ENCODE results near the gene PDC. TPM values are rescaled to one million over a fixed set of nuclear protein-coding genes. Genes with fewer than 3 reads are reported as not detected.

PDC gene
- total and polyA plus RNA-seq, 2 donors (not counting 3 experiments of a cell fraction or from before 2014, with no cell fraction given) = not detected

DNA sequence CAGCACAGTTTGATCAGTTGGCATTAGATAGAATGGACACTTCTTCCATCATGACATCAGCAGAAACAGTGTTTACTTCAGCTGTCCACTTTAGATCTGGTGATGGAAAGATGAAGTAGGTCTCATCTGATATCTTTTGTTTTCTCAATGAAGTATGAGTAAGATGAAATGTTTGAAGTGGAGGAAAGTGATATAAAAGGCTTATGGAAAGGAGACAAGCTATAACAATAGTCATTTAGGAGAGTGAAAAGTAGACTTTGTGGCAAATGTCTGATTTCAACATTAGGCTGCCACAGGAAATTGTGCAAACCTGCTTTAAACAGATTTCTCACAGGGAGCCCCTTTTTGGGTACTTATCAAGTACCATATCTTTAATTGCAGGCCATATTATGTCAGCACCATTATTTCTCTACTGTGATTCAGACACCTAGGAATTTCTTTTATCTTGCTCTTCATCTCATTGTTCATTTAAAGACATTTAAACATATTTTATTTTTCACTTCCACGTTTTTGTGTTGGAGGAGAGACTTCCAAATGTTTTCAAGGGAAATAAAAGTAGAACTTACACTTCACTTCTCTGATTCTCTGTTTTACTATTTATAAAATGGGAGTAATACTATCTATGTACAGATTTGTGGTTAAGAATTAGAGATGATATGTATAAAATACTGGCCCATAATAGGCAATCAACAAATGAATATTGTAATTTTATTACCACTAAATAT, 18.1 kb downstream of the PDC start:
- H3K9me3 ChIP-seq (replicated peaks; ENCODE audit: control insufficient read depth, insufficient read depth, low read length) = no peaks in the 10 kb centered on the region
- no peaks in the 10 kb centered on the region for H4K20me1 ChIP-seq (replicated peaks; ENCODE audit: control insufficient read depth, extremely low read depth, insufficient read depth, low read length)
- BruUV-seq (replicated peaks) = TSS peak; percentile 91
- ChIA-PET POLR2A (no interaction called here), CTCF (interaction anchor here (0.8 to 1.8 kb wide), 4 partner anchors 38 to 258 kb away, joined by 3 to 5 read pairs (median 4); partner anchors contain the start of genes ODR4 and TPR)
- dilution Hi-C loops (cut with MboI; ENCODE audit: extremely low pct_ligation_motif_present, low sequenced_read_pairs) (no loop called here), intact Hi-C loops (cut with micrococcal nuclease) (loop anchor here (1.0 kb wide), 6 partner anchors 33 to 505 kb away; partner anchors contain the start of genes ODR4 and TPR)
- peak overlapping the region; percentile 16 for H3K9ac ChIP-seq (replicated peaks; ENCODE audit: extremely low read depth, insufficient read depth, low read length)
- peak; percentile 74 for FAIRE-seq
- H3K4me3 ChIP-seq (replicated peaks in 1 of 3; ENCODE audit: insufficient read depth in 1 of 3, low read depth in 1 of 3, low read length in 3 of 3) = no peak overlapping the region
- peak; percentile 76 for TF ChIP-seq POLR2A (IDR thresholded peaks at IDR 0.05; ENCODE audit: low read depth, low read length)
- TF ChIP-seq MAX (IDR thresholded peaks at IDR 0.05; ENCODE audit: insufficient read depth, insufficient read length) = no peak
- TF ChIP-seq GATA2 (IDR thresholded peaks at IDR 0.05; ENCODE audit: insufficient read depth, insufficient read length, low read depth, low read length) = peak; percentile 98
- TF ChIP-seq CTCF (IDR thresholded peaks at IDR 0.05; ENCODE audit: extremely low read depth in 1 of 2, insufficient read depth in 1 of 2, low read depth in 1 of 2, low read length in 2 of 2) = no peak
- peak; percentile 90 for TF ChIP-seq JUN (IDR thresholded peaks at IDR 0.05; ENCODE audit: borderline replicate concordance, insufficient read depth, insufficient read length, low read depth)
- TF ChIP-seq FOS (IDR thresholded peaks at IDR 0.05; ENCODE audit: borderline replicate concordance, insufficient read depth, low read length) = peak; percentile 44
- TF ChIP-seq POLR2AphosphoS5 (IDR thresholded peaks at IDR 0.05; ENCODE audit: insufficient read depth, low read depth, low read length) = peak; percentile 75
- TF ChIP-seq EZH2 (IDR thresholded peaks at IDR 0.05; ENCODE audit: borderline replicate concordance, low read depth, low read length, severe bottlenecking) = no peak
- no peak for TF ChIP-seq MYC (IDR thresholded peaks at IDR 0.05; ENCODE audit: low read depth, low read length)
- no peaks in the 10 kb centered on the region for H3K9me1 ChIP-seq (replicated peaks; ENCODE audit: control insufficient read depth, extremely low read depth, insufficient read depth, low read length)
- peak overlapping the region; percentile 13 for H3K4me2 ChIP-seq (ENCODE audit: insufficient read depth, low read length)
- peak overlapping the region; percentile 71 for H3K27ac ChIP-seq (ENCODE audit: insufficient read depth, low read depth, low read length)
- no peaks in the 10 kb centered on the region for H3K79me2 ChIP-seq (ENCODE audit: control insufficient read depth, insufficient read depth, low read length)
- peak; percentile 94 for DNase-seq (ENCODE audit: low read depth, low spot score)
- no peak overlapping the region for H2AFZ ChIP-seq (ENCODE audit: low read depth, low read length)
- no peaks in the 10 kb centered on the region for H3K36me3 ChIP-seq (ENCODE audit: control insufficient read depth in 2 of 2, extremely low read depth in 1 of 2, insufficient read depth in 2 of 2, low read length in 2 of 2)
- H3K4me1 ChIP-seq (ENCODE audit: control insufficient read depth, extremely low read depth, insufficient read depth, low read length) = peaks cover 33% of the 10 kb centered on the region
- H3K27me3 ChIP-seq (ENCODE audit: control insufficient read depth in 2 of 2, insufficient read depth in 2 of 2, low read length in 2 of 2) = no peaks in the 10 kb centered on the region

All from endothelial cell of umbilical vein (primary cell).